HCT116 (cell line): ENCODE measurements around the gene QPCTL. TPM values are rescaled to one million over a fixed set of nuclear protein-coding genes. Genes with fewer than 3 reads are reported as not detected.
"Not testable (repeated sequence)": the region's sequence is repeated elsewhere in the genome, so short reads cannot be mapped to it uniquely, and the experiment has no call there.

ENCODE experiments used
- ATAC-seq: fragments of 200-7000 bp; cut with Tn5 transposase; 2 replicates; pipeline ENCODE4 v1.9.1; 2020; ENCODE audit warnings: mild to moderate bottlenecking, moderate library complexity
- BruUV-seq: library from RNA; stranded (reverse); fragments of 400-500 nt; replicated peaks from 2 replicates; lab custom pipeline; 2021; lab: Mats Ljungman, UMichigan
- CTCF ChIA-PET: fragments of 300-600 bp; sonication (Branson Sonifier 250); formaldehyde crosslinking; loops from one replicate; lab custom pipeline; 2021; ENCODE audit warnings: antibody characterized with exemption; lab: Charles Lee
- POLR2A ChIA-PET: fragments of 300-600, 350-600 bp; sonication (Branson Sonifier 250); formaldehyde crosslinking; loops from one replicate; lab custom pipeline; 2021; ENCODE audit warnings: antibody characterized with exemption; lab: Charles Lee
- RAD21 ChIA-PET, 2 experiments: fragments of 300-600 bp; sonication (Branson Sonifier 250); formaldehyde crosslinking; loops; one replicate each; lab custom pipeline; 2023; ENCODE audit warnings: low total read pairs in 2 of 2; ENCODE audit not compliant: uncharacterized antibody in 2 of 2, unreplicated experiment in 2 of 2, low non-redundant PET in 1 of 2; lab: Charles Lee
- DNase-seq: peaks from one replicate; pipeline ENCODE4 v3.0.0-alpha.2; 2010; ENCODE audit warnings: low read depth, low spot score
- H2AFZ ChIP-seq: fragments of 200-600 bp; shearing (Covaris generic), sonication (generic); 2 replicates; pipeline ENCODE4 v1.6.1; 2017; ENCODE audit warnings: low read depth, mixed run types, mixed read lengths, antibody characterized with exemption, low read length; ENCODE audit not compliant: poor library complexity, severe bottlenecking
- H3K27ac ChIP-seq: 2 replicates; pipeline ENCODE4 v1.5.1; 2012; ENCODE audit warnings: low read depth, low read length
- H3K27me3 ChIP-seq: fragments of 200-600 bp; sonication (generic); 2 replicates; pipeline ENCODE4 v1.6.1; 2016; ENCODE audit warnings: mixed run types, low read length, mixed read lengths; ENCODE audit not compliant: insufficient read depth
- H3K36me3 ChIP-seq, 2 experiments: fragments of 200-500 bp in 1 of 2; fragments of 200-600 bp in 1 of 2; sonication (Bioruptor generic) in 1 of 2; sonication (generic) in 1 of 2; 2 replicates each; pipeline versions ENCODE4 v1.5.1 to v1.6.1; 2014 to 2016; ENCODE audit warnings: low read length in 2 of 2, inconsistent platforms in 1 of 2, mixed read lengths in 1 of 2, mixed run types in 1 of 2; ENCODE audit not compliant: insufficient read depth in 2 of 2, control insufficient read depth in 1 of 2
- H3K4me1 ChIP-seq, 2 experiments: fragments of 200-600 bp in 1 of 2; sonication (generic) in 1 of 2; 2 replicates each; pipeline versions ENCODE4 v1.5.1 to v1.6.1; 2012 to 2017; ENCODE audit warnings: low read length in 2 of 2, inconsistent platforms in 1 of 2, mild to moderate bottlenecking in 1 of 2, mixed read lengths in 1 of 2, mixed run types in 1 of 2, moderate library complexity in 1 of 2; ENCODE audit not compliant: insufficient read depth in 2 of 2, control insufficient read depth in 1 of 2
- H3K4me2 ChIP-seq: fragments of 200-600 bp; sonication (generic); 2 replicates; pipeline ENCODE4 v1.6.1; 2017; ENCODE audit warnings: mixed run types, low read length, mixed read lengths
- H3K4me3 ChIP-seq, 2 experiments: fragments of 200-600 bp in 1 of 2; sonication (generic) in 1 of 2; replicated peaks in 1 of 2; 2 replicates each; pipeline ENCODE4 v1.5.1; 2011 to 2016; ENCODE audit warnings: low read length in 2 of 2, control low read depth in 1 of 2, low read depth in 1 of 2, mild to moderate bottlenecking in 1 of 2, mixed read lengths in 1 of 2, mixed run types in 1 of 2
- H3K79me2 ChIP-seq: fragments of 200-600 bp; sonication (generic); 2 replicates; pipeline ENCODE4 v1.6.1; 2017; ENCODE audit warnings: mild to moderate bottlenecking, mixed run types, low read length, moderate library complexity, mixed read lengths; ENCODE audit not compliant: insufficient read depth
- H3K9ac ChIP-seq: fragments of 200-600 bp; sonication (generic); 2 replicates; pipeline ENCODE4 v1.6.1; 2016; ENCODE audit warnings: low read length, mixed read lengths
- H3K9me2 ChIP-seq: fragments of 200-600 bp; sonication (generic), shearing (Covaris generic); 2 replicates; pipeline ENCODE4 v1.6.1; 2017; ENCODE audit warnings: mixed run types, mild to moderate bottlenecking, moderate library complexity; ENCODE audit not compliant: insufficient read depth
- H3K9me3 ChIP-seq, 2 experiments: fragments of 200-500 bp in 1 of 2; fragments of 200-600 bp in 1 of 2; sonication (Bioruptor generic) in 1 of 2; sonication (generic) in 1 of 2; 2 replicates each; pipeline ENCODE4 v1.6.1; 2014 to 2017; ENCODE audit warnings: low read length in 2 of 2, mixed read lengths in 2 of 2, inconsistent platforms in 1 of 2, low read depth in 1 of 2, mild to moderate bottlenecking in 1 of 2, mixed run types in 1 of 2, moderate library complexity in 1 of 2; ENCODE audit not compliant: control insufficient read depth in 1 of 2, insufficient read depth in 1 of 2
- H4K20me1 ChIP-seq: fragments of 200-600 bp; sonication (generic), shearing (Covaris generic); 2 replicates; pipeline ENCODE4 v1.6.1; 2017; ENCODE audit warnings: mixed run types, mild to moderate bottlenecking, moderate library complexity; ENCODE audit not compliant: insufficient read depth
- CBX3 ChIP-seq: IDR thresholded peaks from 2 replicates; pipeline ENCODE4 v1.6.1; 2012; ENCODE audit warnings: low read depth
- EZH2 ChIP-seq: fragments of 200-600 bp; sonication (generic); IDR thresholded peaks from 2 replicates; pipeline ENCODE4 v1.6.1; 2017; ENCODE audit warnings: antibody characterized with exemption, mixed run types
- JUND ChIP-seq: IDR thresholded peaks from 2 replicates; pipeline ENCODE4 v1.6.1; 2012
- RAD21 ChIP-seq: IDR thresholded peaks from 2 replicates; pipeline ENCODE4 v1.6.1; 2012; ENCODE audit warnings: low read depth, mild to moderate bottlenecking
- intact Hi-C: fragments of 100-400 bp; cut with micrococcal nuclease; formaldehyde crosslinking; loops from 2 replicates; pipeline ENCODE4 v1.10.0; 2022
- total RNA-seq: library from RNA; stranded (reverse); gene quantifications from one replicate; pipeline ENCODE4 v1.2.1, GENCODE V29; 2021; ENCODE audit not compliant: unreplicated experiment
- TF ChIP-seq, protein P1 (sequence below): IDR thresholded peaks from 2 replicates; pipeline ENCODE4 v1.6.1; 2012

Gene QPCTL
- total RNA-seq, 1 experiment from 2014 or later = 19.5 TPM

DNA sequence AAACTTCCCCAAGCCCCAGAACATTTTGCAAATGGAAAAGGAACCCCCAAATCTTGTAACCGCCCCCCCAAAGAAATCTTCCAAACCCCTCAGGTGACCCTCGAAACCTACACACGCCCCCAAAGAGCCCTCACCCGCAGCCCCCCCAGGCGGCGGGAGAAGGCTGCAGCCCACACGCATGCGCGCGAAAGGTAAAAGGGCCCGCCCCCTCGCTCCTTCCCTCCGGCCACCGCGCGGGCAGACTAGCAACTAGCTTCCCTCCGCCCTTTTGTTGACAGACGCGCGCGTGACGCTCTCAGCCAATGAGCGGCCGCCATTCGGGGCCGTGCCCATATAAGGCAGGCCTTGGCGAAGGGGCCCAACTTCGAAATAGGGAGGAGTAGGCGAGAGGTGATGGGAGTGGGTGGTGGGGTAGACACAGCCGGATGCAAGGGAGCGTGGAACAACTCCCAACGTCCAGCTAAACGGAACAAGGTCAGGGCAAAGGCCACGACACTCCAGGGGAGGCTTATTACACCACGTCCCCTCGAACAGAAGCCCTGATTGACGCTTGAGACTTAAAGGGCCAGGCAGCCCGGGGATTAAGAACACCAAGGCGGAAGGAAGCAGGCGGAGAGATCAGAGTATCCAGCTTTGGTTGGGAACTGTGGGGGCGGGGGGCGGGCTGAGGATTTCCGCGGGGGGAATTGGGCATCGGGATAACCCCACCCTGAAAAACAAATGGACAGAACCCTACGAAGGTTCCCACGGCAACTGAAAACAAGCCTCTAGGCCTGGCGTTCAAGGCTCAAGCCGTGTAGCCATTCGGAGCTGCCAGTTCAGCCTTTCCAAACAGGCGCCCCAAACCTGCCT lies 24.9 kb downstream of the QPCTL start (continued):
- TF ChIP-seq, protein P1, sequence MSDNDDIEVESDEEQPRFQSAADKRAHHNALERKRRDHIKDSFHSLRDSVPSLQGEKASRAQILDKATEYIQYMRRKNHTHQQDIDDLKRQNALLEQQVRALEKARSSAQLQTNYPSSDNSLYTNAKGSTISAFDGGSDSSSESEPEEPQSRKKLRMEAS = peak; percentile 82
- no peak for TF ChIP-seq EZH2
- no peak for TF ChIP-seq CBX3

DNA sequence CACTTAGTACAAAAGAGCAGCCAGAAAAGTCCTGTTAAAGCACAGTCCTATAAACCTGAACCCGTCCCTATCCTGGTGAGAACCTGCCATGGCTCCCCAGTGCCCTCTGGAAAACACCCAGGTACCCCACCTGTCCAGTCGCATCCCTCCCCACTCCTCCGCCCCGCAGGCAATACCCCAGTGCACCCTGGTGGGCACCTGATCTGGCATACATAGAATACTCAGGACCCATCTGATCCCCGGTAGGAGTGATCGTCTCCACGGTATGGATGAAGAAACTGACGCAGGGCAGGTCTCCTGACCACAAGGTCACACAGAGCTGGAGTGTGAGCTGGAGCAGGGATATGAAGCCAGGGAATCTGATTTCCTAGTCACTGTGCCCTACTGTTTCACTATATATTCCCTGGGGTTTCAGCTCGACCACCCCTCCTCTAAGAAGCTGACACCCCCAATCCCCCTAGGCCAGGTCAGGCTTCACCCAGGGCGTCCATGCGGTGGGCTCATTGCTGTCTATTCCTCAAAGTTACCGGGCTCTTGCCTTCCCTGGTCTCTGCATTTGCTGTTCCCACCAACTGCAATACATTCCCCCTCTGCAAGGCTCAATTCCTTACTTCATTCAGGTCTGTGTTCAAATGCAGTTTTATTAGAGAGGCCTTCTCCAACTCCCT lies 25.7 kb downstream of the QPCTL start:
- no peak for DNase-seq
- Histone ChIP-seq H3K9me2 (no peaks in the 10 kb centered on the region), H3K9me3 (no peaks in the 10 kb centered on the region), H3K9ac (peak overlapping the region; percentile 63), H3K4me3 (peak overlapping the region; percentile 52 to 64), H3K27ac (peak overlapping the region; percentile 58), H3K79me2 (peaks cover 82% of the 10 kb centered on the region), H3K27me3 (no peaks in the 10 kb centered on the region), H2AFZ (no peak overlapping the region), H3K4me2 (peak overlapping the region; percentile 71), H4K20me1 (no peaks in the 10 kb centered on the region; the same call in 1 of the 2 replicates), H3K4me1 (peaks cover 44 to 58% of the 10 kb centered on the region in 2 experiments), H3K36me3 (peaks cover 4 to 15% of the 10 kb centered on the region in 2 experiments; a peak in 3 of 4 replicates)
- BruUV-seq = no TSS peak
- no peak for ATAC-seq
- ChIA-PET POLR2A (interaction anchor here (0.6 to 1.9 kb wide), 6 partner anchors 13 to 52 kb away, joined by 3 to 16 read pairs (median 5); partner anchors contain the start of genes FBXO46, QPCTL, SIX5 and SNRPD2), CTCF (interaction anchor here (1.2 to 4.8 kb wide), 3 partner anchors 11 to 61 kb away, joined by 6 to 22 read pairs (median 6); partner anchors contain the start of genes QPCTL and SNRPD2), RAD21 (no interaction called here)
- intact Hi-C loops = loop anchor here (2.0 kb wide), 1 partner anchor 51 kb away; the partner anchor contains the start of gene SIX5
- TF ChIP-seq JUND (no peak), RAD21 (peak; percentile 3; the same call in 1 of the 2 replicates)

DNA sequence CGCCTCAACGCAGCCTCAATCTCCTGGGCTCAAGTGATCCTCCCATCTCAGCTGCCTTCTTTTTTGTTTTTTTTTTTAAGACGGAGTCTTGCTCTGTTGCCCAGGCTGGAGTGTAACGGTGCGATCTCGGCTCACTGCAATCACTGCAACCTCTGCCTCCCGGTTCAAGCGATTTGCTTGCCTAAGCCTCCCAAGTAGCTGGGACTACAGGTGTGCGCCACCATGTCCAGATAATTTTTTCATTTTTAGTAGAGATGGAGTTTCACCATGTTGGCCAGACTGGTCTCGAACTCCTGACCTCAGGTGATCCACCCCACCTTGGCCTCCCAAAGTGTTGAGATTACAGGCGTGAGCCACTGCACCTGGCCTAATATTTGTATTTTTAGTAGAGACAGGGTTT lies 27.6 kb downstream of the QPCTL start:
- H3K9ac ChIP-seq, H3K9me2 ChIP-seq, DNase-seq, ATAC-seq, RAD21 ChIA-PET, intact Hi-C loops, H3K27ac ChIP-seq, H3K4me3 ChIP-seq, H3K9me3 ChIP-seq, H3K27me3 ChIP-seq, H4K20me1 ChIP-seq, H3K4me2 ChIP-seq, BruUV-seq, H2AFZ ChIP-seq, POLR2A ChIA-PET: not testable (repeated sequence)
- Histone ChIP-seq H3K36me3 (peaks cover 4 to 15% of the 10 kb centered on the region in 2 experiments; a peak in 2 of 4 replicates), H3K79me2 (peaks cover 79% of the 10 kb centered on the region), H3K4me1 (peaks cover 61 to 77% of the 10 kb centered on the region in 2 experiments)
- CTCF ChIA-PET = interaction anchor here (1.2 to 4.8 kb wide), 2 partner anchors 27 to 49 kb away, joined by 7 to 22 read pairs; partner anchors contain the start of genes QPCTL, SIX5 and SNRPD2
